Stomach (tissue), 9 donors: ENCODE results near the gene PCDH9. TPM values are rescaled to one million over a fixed set of nuclear protein-coding genes. Genes with fewer than 3 reads are reported as not detected.

ENCODE experiments used
- DNase-seq, 2 donors: peaks; one replicate each; pipeline versions ENCODE4 v3.0.0 to v3.0.0-alpha.2; 2013 to 2019
- H3K27ac ChIP-seq, 5 donors: fragments of 200-600 bp in 4 of 5; sonication (generic) in 4 of 5; one replicate each; pipeline ENCODE4 v1.5.1; 2013 to 2019; ENCODE audit warnings: mild to moderate bottlenecking in 1 of 5, moderate library complexity in 1 of 5
- H3K27me3 ChIP-seq, 3 donors: fragments of 200-600 bp; sonication (generic); one replicate each; pipeline ENCODE4 v1.5.1; 2017 to 2019; ENCODE audit warnings: mixed run types in 1 of 3
- H3K36me3 ChIP-seq, 4 donors: fragments of 200-600 bp; sonication (generic); 1 replicate in 3 of 4; 2 replicates in 1 of 4; pipeline ENCODE4 v1.5.1; 2016 to 2019
- H3K4me1 ChIP-seq, 4 donors: fragments of 200-600 bp; sonication (generic); one replicate each; pipeline ENCODE4 v1.5.1; 2016 to 2019
- H3K4me3 ChIP-seq, 4 donors: fragments of 200-600 bp; sonication (generic) in 3 of 4; one replicate each; pipeline ENCODE4 v1.5.1; 2016 to 2019; ENCODE audit warnings: mild to moderate bottlenecking in 1 of 4
- H3K9me3 ChIP-seq, 4 donors: fragments of 200-600 bp; sonication (generic); one replicate each; pipeline ENCODE4 v1.5.1; 2016 to 2019
- CTCF ChIP-seq, 7 experiments: fragments of 450-650 bp in 4 of 7; fragments of 200-600 bp in 3 of 7; sonication (generic) in 3 of 7; IDR thresholded peaks; one replicate each; pipeline ENCODE4 v1.5.1; 2016 to 2019; ENCODE audit warnings: antibody characterized with exemption in 7 of 7, control low read depth in 2 of 7, mild to moderate bottlenecking in 1 of 7
- EP300 ChIP-seq: sonication (generic); formaldehyde crosslinking; IDR thresholded peaks from one replicate; pipeline ENCODE4 v1.6.1; 2017; ENCODE audit warnings: antibody characterized with exemption
- POLR2A ChIP-seq, 4 donors: fragments of 450-650 bp; IDR thresholded peaks; one replicate each; pipeline ENCODE4 v1.6.1; 2016; ENCODE audit warnings: antibody characterized with exemption in 4 of 4, control low read depth in 2 of 4, mild to moderate bottlenecking in 1 of 4, moderate library complexity in 1 of 4
- POLR2AphosphoS5 ChIP-seq, 3 donors: sonication (generic); formaldehyde crosslinking; IDR thresholded peaks; one replicate each; pipeline ENCODE4 v1.6.1; 2016; ENCODE audit warnings: antibody characterized with exemption in 3 of 3
- WGBS, 5 donors: extraction: QIAGEN DNeasy Blood & Tissue Kit in 3 of 5; methylation state at CpG; one replicate each; pipeline versions ENCODE4 v1.1.5 to v1.1.7; 2013 to 2018; 5-methylcytosine and 5-hydroxymethylcytosine counted together
- intact Hi-C: fragments of 100-400 bp; cut with DNase I; formaldehyde crosslinking; loops from one replicate; pipeline ENCODE4 v1.15.1; 2023; ENCODE audit warnings: low total_unique reads
- polyA plus RNA-seq, 3 donors: library from polyadenylated mRNA; stranded (reverse); fragments of 200-250 nt; gene quantifications; one replicate each; pipeline ENCODE4 v1.2.3, GENCODE V29; 2013
- total RNA-seq, 5 donors: library from RNA; depleted of rRNA; stranded (reverse); fragments of >200 nt; gene quantifications; one replicate each; pipeline versions ENCODE4 v1.1.0 to v1.2.3, GENCODE V29; 2014 to 2016
- donor health status: healthy with polysubstance abuse.
- donor health status: Bipolar disorder and iron deficiency.
- donor health status: healthy.

The PCDH9 gene
- total and polyA plus RNA-seq, 8 donors = 0.40 to 36.2 (median 3.7) TPM

GRCh38 chr13:66427458-66427861 lies 802.7 kb downstream of the PCDH9 start:
- no peaks in the 10 kb centered on the region for H3K36me3 ChIP-seq
- no peaks in the 10 kb centered on the region for H3K9me3 ChIP-seq
- DNase-seq = peak in 1 of 2 donors; percentile 9
- H3K27ac ChIP-seq = no peak overlapping the region
- TF ChIP-seq CTCF (IDR thresholded peaks at IDR 0.05) (no peak), POLR2A (IDR thresholded peaks at IDR 0.05) (no peak), EP300 (no peak), POLR2AphosphoS5 (IDR thresholded peaks at IDR 0.05) (no peak)
- intact Hi-C loops = no loop called here
- WGBS, 5 donors = 87 to 96% (median 92%) methylated on average over 2 of the region's 2 CpGs
- no peaks in the 10 kb centered on the region for H3K4me1 ChIP-seq
- no peak overlapping the region for H3K4me3 ChIP-seq
- no peaks in the 10 kb centered on the region for H3K27me3 ChIP-seq

DNA sequence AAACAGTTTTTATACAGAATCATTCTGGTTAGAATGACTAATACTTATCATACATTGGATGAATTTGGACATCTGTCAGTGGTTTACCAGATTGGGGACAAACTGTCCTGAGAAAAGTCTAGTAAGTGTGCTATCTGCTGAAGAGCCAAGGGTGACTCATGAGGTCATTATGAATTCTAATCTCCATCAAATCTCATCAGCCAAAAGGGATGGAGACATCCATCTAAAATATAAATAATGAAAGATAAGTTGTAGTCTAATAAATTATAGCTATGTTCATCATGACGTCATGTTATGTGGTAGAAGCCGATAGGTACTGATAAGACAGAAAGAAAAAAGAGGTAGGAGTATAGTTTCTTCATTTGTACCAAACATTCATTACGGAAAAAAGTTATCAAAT lies 804.4 kb downstream of the PCDH9 start:
- TF ChIP-seq POLR2A (IDR thresholded peaks at IDR 0.05) (no peak), CTCF (IDR thresholded peaks at IDR 0.05) (no peak), EP300 (no peak), POLR2AphosphoS5 (IDR thresholded peaks at IDR 0.05) (no peak)
- DNase-seq = no peak
- H3K27ac ChIP-seq = no peak overlapping the region
- 49 to 60% (median 58%) methylated on average over 3 of the region's 3 CpGs for WGBS, 5 donors
- no peaks in the 10 kb centered on the region for H3K4me1 ChIP-seq
- H3K4me3 ChIP-seq = no peak overlapping the region
- no peaks in the 10 kb centered on the region for H3K36me3 ChIP-seq
- H3K27me3 ChIP-seq = no peaks in the 10 kb centered on the region
- intact Hi-C loops = no loop called here
- H3K9me3 ChIP-seq = peaks cover 0 to 4% (median 0%) of the 10 kb centered on the region in 4 donors

GRCh38 chr13:66424422-66424821 lies 805.7 kb downstream of the PCDH9 start:
- Histone ChIP-seq H3K9me3 (peaks cover 0 to 15% (median 5%) of the 10 kb centered on the region in 4 donors), H3K27me3 (no peaks in the 10 kb centered on the region), H3K36me3 (no peaks in the 10 kb centered on the region), H3K4me3 (no peak overlapping the region), H3K4me1 (no peaks in the 10 kb centered on the region), H3K27ac (no peak overlapping the region)
- 67 to 79% (median 76%) methylated on average over 2 of the region's 2 CpGs for WGBS, 5 donors
- no peak for DNase-seq
- intact Hi-C loops = no loop called here
- TF ChIP-seq POLR2AphosphoS5 (IDR thresholded peaks at IDR 0.05) = no peak
- no peak for TF ChIP-seq CTCF (IDR thresholded peaks at IDR 0.05)
- TF ChIP-seq EP300 = no peak
- TF ChIP-seq POLR2A (IDR thresholded peaks at IDR 0.05) = no peak

- no peak for DNase-seq
- Histone ChIP-seq H3K4me1 (no peaks in the 10 kb centered on the region), H3K4me3 (no peak overlapping the region), H3K27me3 (no peaks in the 10 kb centered on the region), H3K27ac (no peak overlapping the region), H3K36me3 (no peaks in the 10 kb centered on the region), H3K9me3 (peaks cover 0 to 11% (median 4%) of the 10 kb centered on the region in 4 donors)
- intact Hi-C loops = no loop called here
- TF ChIP-seq EP300 (no peak), POLR2A (IDR thresholded peaks at IDR 0.05) (no peak), CTCF (IDR thresholded peaks at IDR 0.05) (no peak)
- WGBS, 5 donors = 50 to 59% (median 55%) methylated on average over 2 of the region's 2 CpGs
These were observed 814.7 kb downstream of the PCDH9 start for GRCh38 chr13:66415444-66415843.
